Measurements from ENCODE around the gene MALAT1. TPM values are rescaled to one million over a fixed set of nuclear protein-coding genes. Genes with fewer than 3 reads are reported as not detected.

Gene MALAT1
- total and polyA plus RNA-seq, 2 donors (not counting 1 experiment from before 2014, with no cell fraction given) = 646 to 32,417 TPM

DNA sequence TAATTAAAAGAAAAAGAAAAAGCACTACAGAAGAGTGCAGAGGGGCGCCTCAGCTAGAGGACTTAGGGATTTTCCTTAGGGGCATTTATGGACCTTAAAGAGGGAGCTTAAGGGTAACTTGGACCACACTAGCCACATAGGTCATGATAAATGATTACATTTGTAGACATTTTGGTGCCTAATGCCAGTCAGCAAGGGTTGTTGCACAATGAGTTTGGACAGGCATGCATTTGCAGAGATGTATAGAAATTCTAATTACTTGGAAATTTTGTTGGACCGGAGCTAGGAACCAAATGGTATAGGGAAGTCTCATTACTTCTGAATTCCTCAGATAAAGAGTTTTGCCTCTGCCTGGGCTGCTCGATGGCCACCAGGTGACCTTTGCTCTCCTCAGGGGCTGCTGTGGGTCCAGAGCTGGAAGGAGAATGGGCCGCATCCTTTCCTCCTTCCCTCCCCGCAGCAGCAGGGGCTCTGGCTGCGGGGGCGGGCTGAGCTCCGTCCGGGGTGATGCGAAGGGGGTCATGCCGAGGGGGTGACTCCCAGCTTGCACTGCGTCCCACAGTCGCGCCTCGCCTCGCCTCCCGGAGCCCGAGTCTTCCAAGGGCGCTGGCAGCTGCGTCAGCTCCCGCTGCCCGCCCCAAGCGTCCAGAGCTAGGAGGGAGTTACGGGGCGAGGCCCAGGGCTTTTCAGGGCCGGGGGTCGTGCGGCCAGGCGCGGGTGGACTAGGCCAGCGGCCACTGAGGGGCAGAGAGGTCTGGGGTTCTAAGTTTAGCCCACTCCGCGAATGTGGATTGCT, 20.3 kb upstream of the MALAT1 start:
- H3K27me3 ChIP-seq (replicated peaks in 1 of 4; ENCODE audit: control extremely low read depth in 1 of 4, control insufficient read depth in 3 of 4, insufficient read depth in 4 of 4, low read length in 3 of 4) = no peaks in the 10 kb centered on the region
- peaks cover 40% of the 10 kb centered on the region for H3K79me2 ChIP-seq (ENCODE audit: control insufficient read depth, insufficient read depth, low read length)
- H3K9me3 Mint-ChIP-seq (ENCODE audit: insufficient read depth) = no peaks in the 10 kb centered on the region
- H3K27me3 Mint-ChIP-seq = no peaks in the 10 kb centered on the region
- TF ChIP-seq, protein P1, sequence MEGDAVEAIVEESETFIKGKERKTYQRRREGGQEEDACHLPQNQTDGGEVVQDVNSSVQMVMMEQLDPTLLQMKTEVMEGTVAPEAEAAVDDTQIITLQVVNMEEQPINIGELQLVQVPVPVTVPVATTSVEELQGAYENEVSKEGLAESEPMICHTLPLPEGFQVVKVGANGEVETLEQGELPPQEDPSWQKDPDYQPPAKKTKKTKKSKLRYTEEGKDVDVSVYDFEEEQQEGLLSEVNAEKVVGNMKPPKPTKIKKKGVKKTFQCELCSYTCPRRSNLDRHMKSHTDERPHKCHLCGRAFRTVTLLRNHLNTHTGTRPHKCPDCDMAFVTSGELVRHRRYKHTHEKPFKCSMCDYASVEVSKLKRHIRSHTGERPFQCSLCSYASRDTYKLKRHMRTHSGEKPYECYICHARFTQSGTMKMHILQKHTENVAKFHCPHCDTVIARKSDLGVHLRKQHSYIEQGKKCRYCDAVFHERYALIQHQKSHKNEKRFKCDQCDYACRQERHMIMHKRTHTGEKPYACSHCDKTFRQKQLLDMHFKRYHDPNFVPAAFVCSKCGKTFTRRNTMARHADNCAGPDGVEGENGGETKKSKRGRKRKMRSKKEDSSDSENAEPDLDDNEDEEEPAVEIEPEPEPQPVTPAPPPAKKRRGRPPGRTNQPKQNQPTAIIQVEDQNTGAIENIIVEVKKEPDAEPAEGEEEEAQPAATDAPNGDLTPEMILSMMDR (IDR thresholded peaks at IDR 0.05) = no peak
- TF ChIP-seq EZH2 (IDR thresholded peaks at IDR 0.05; ENCODE audit: borderline replicate concordance, insufficient read depth, low read depth, low read length, poor library complexity, severe bottlenecking) = no peak
- H3K36me3 ChIP-seq (replicated peaks in 1 of 2; ENCODE audit: control extremely low read depth in 1 of 2, control insufficient read depth in 1 of 2, extremely low read depth in 1 of 2, insufficient read depth in 2 of 2, low read length in 1 of 2) = no peaks in the 10 kb centered on the region
- CTCF ChIA-PET = interaction anchor here (0.6 to 5.4 kb wide), 11 partner anchors 9 to 108 kb away, joined by 3 to 39 read pairs (median 6); partner anchors contain the start of gene MALAT1
- H3K9me3 ChIP-seq (ENCODE audit: control extremely low read depth in 1 of 3, control insufficient read depth in 2 of 3, insufficient read depth in 1 of 3, low read length in 2 of 3) = no peaks in the 10 kb centered on the region
- DNase-seq (no peak), ATAC-seq (ENCODE audit: low read depth) (no peak)
- no peak overlapping the region for H3K4me3 ChIP-seq (ENCODE audit: control extremely low read depth in 1 of 5, extremely low read depth in 1 of 5, insufficient read depth in 1 of 5, low read depth in 2 of 5, low read length in 4 of 5)
- POLR2A ChIA-PET = interaction anchor here (0.5 to 13.6 kb wide), 10 partner anchors 11 to 149 kb away, joined by 3 to 366 read pairs (median 6); partner anchors contain the start of genes FRMD8, MALAT1 and NEAT1
- intact Hi-C loops (cut with micrococcal nuclease) = no loop called here
- H3K4me2 ChIP-seq (replicated peaks; ENCODE audit: low read depth, low read length, poor library complexity, severe bottlenecking) = peak overlapping the region; percentile 85
- H2AFZ ChIP-seq (ENCODE audit: insufficient read depth, low read depth, low read length, poor library complexity, severe bottlenecking) = peak overlapping the region; percentile 80
- no peaks in the 10 kb centered on the region for H4K20me1 ChIP-seq (ENCODE audit: control insufficient read depth, insufficient read depth, low read length, poor library complexity, severe bottlenecking)
- peaks cover 14% of the 10 kb centered on the region for H3K4me1 Mint-ChIP-seq
- no peak overlapping the region for H3K9ac ChIP-seq (ENCODE audit: low read length)
- peaks cover 11 to 22% of the 10 kb centered on the region in 2 donors for H3K4me1 ChIP-seq (ENCODE audit: control insufficient read depth in 2 of 2, insufficient read depth in 2 of 2, low read length in 2 of 2)
- peak overlapping the region; percentile 63 for H3K27ac Mint-ChIP-seq
- peak overlapping the region; percentile 35 for H3K4me3 Mint-ChIP-seq
- H3K27ac ChIP-seq (ENCODE audit: low read length in 2 of 2) = peak overlapping the region; percentile 88 to 92
- WGBS (ENCODE audit: insufficient coverage) = 97% methylated on average over 29 of the region's 33 CpGs
